H9 (cell line): ENCODE results near the gene ZSCAN22. TPM values are rescaled to one million over a fixed set of nuclear protein-coding genes. Genes with fewer than 3 reads are reported as not detected.

ENCODE experiments used
- DNase-seq: peaks from one replicate; pipeline ENCODE4 v3.0.0-alpha.2; 2017
- H2AFZ ChIP-seq: one replicate; pipeline ENCODE4 v1.6.1; 2013; ENCODE audit warnings: mild to moderate bottlenecking, low read length, control low read depth, moderate library complexity
- H2AK5ac ChIP-seq: 2 replicates; pipeline ENCODE4 v1.6.1; 2013; ENCODE audit warnings: low read length, control low read depth, mixed read lengths; ENCODE audit not compliant: insufficient read length
- H2BK120ac ChIP-seq: one replicate; pipeline ENCODE4 v1.6.1; 2013; ENCODE audit warnings: low read depth, mild to moderate bottlenecking, low read length, control low read depth, inconsistent platforms; ENCODE audit not compliant: poor library complexity, severe bottlenecking
- H2BK12ac ChIP-seq: 2 replicates; pipeline ENCODE4 v1.6.1; 2013; ENCODE audit warnings: low read length, control low read depth, mixed read lengths, low read depth; ENCODE audit not compliant: insufficient read length
- H2BK15ac ChIP-seq: 2 replicates; pipeline ENCODE4 v1.6.1; 2013; ENCODE audit warnings: low read depth, low read length, control low read depth
- H2BK20ac ChIP-seq: one replicate; pipeline ENCODE4 v1.6.1; 2013; ENCODE audit warnings: low read depth, mild to moderate bottlenecking, low read length, control low read depth, inconsistent platforms; ENCODE audit not compliant: poor library complexity, severe bottlenecking
- H2BK5ac ChIP-seq: 2 replicates; pipeline ENCODE4 v1.6.1; 2013; ENCODE audit warnings: low read length, control low read depth, mixed read lengths; ENCODE audit not compliant: insufficient read length
- H3K14ac ChIP-seq: 2 replicates; pipeline ENCODE4 v1.6.1; 2013; ENCODE audit warnings: low read length, control low read depth; ENCODE audit not compliant: insufficient read depth
- H3K18ac ChIP-seq: 2 replicates; pipeline ENCODE4 v1.6.1; 2013; ENCODE audit warnings: low read depth, mild to moderate bottlenecking, mixed read lengths, low read length, control low read depth; ENCODE audit not compliant: insufficient read length
- H3K23ac ChIP-seq: 2 replicates; pipeline ENCODE4 v1.6.1; 2013; ENCODE audit warnings: low read length, control low read depth, mixed read lengths, low read depth; ENCODE audit not compliant: insufficient read length
- H3K23me2 ChIP-seq: 2 replicates; pipeline ENCODE4 v1.6.1; 2013; ENCODE audit warnings: low read depth, mild to moderate bottlenecking, mixed read lengths, low read length, control low read depth; ENCODE audit not compliant: insufficient read length, poor library complexity, severe bottlenecking
- H3K27ac ChIP-seq: 2 replicates; pipeline ENCODE4 v1.5.1; 2013; ENCODE audit warnings: low read length, control low read depth, mixed read lengths, low read depth; ENCODE audit not compliant: insufficient read length
- H3K27me3 ChIP-seq: 2 replicates; pipeline ENCODE4 v1.6.1; 2013; ENCODE audit warnings: low read length, control low read depth, inconsistent platforms; ENCODE audit not compliant: insufficient read depth
- H3K4ac ChIP-seq: 2 replicates; pipeline ENCODE4 v1.6.1; 2013; ENCODE audit warnings: low read depth, mild to moderate bottlenecking, control low read depth, inconsistent platforms, low read length, moderate library complexity
- H3K4me1 ChIP-seq: 2 replicates; pipeline ENCODE4 v1.6.1; 2013; ENCODE audit warnings: low read length, control low read depth, inconsistent platforms; ENCODE audit not compliant: insufficient read depth
- H3K4me2 ChIP-seq: 2 replicates; pipeline ENCODE4 v1.6.1; 2013; ENCODE audit warnings: low read length, control low read depth, mixed read lengths; ENCODE audit not compliant: insufficient read length, insufficient read depth
- H3K56ac ChIP-seq: 2 replicates; pipeline ENCODE4 v1.6.1; 2013; ENCODE audit warnings: low read depth, mild to moderate bottlenecking, mixed read lengths, low read length, control low read depth; ENCODE audit not compliant: insufficient read length
- H3K79me1 ChIP-seq: 2 replicates; pipeline ENCODE4 v1.6.1; 2013; ENCODE audit warnings: low read depth, mild to moderate bottlenecking, moderate library complexity, low read length, control low read depth, inconsistent platforms; ENCODE audit not compliant: insufficient read depth, poor library complexity, severe bottlenecking
- H3K79me2 ChIP-seq: 2 replicates; pipeline ENCODE4 v1.6.1; 2013; ENCODE audit warnings: low read length, control low read depth, inconsistent platforms; ENCODE audit not compliant: insufficient read depth
- H3K9ac ChIP-seq: 2 replicates; pipeline ENCODE4 v1.6.1; 2013; ENCODE audit warnings: low read length, control low read depth, mixed read lengths; ENCODE audit not compliant: insufficient read length; ENCODE audit errors: extremely low read depth
- H3K9me3 ChIP-seq: one replicate; pipeline ENCODE4 v1.6.1; 2013; ENCODE audit warnings: low read depth, low read length, inconsistent platforms; ENCODE audit not compliant: control insufficient read depth
- H3T11ph ChIP-seq: one replicate; pipeline ENCODE4 v1.6.1; 2013; ENCODE audit warnings: mild to moderate bottlenecking, low read length, control low read depth, inconsistent platforms
- H4K20me1 ChIP-seq: one replicate; pipeline ENCODE4 v1.6.1; 2013; ENCODE audit not compliant: control insufficient read depth, insufficient read length, insufficient read depth
- H4K5ac ChIP-seq: 2 replicates; pipeline ENCODE4 v1.6.1; 2013; ENCODE audit warnings: low read depth, mild to moderate bottlenecking, mixed read lengths, low read length, control low read depth; ENCODE audit not compliant: insufficient read length
- H4K8ac ChIP-seq: replicated peaks from 2 replicates; pipeline ENCODE4 v1.6.1; 2013; ENCODE audit warnings: low read length, control low read depth, mixed read lengths, low read depth; ENCODE audit not compliant: insufficient read length
- H4K91ac ChIP-seq: 2 replicates; pipeline ENCODE4 v1.6.1; 2013; ENCODE audit warnings: low read depth, mild to moderate bottlenecking, moderate library complexity, mixed read lengths, low read length, control low read depth; ENCODE audit not compliant: insufficient read length
- H3K27ac Mint-ChIP-seq, 3 experiments: 2 replicates in 2 of 3; 3 replicates in 1 of 3; pipeline ENCODE4 v1.8.0; 2020 to 2021; ENCODE audit warnings: mixed read lengths in 3 of 3, mild to moderate bottlenecking in 1 of 3, moderate library complexity in 1 of 3
- H3K27me3 Mint-ChIP-seq: 2 replicates; pipeline ENCODE4 v1.8.0; 2021; ENCODE audit warnings: low read depth, mild to moderate bottlenecking, moderate library complexity, mixed read lengths
- H3K36me3 Mint-ChIP-seq, 3 experiments: 2 replicates in 2 of 3; 3 replicates in 1 of 3; pipeline ENCODE4 v1.8.0; 2020 to 2021; ENCODE audit warnings: low read depth in 3 of 3, mixed read lengths in 3 of 3; ENCODE audit not compliant: insufficient read depth in 1 of 3
- H3K4me1 Mint-ChIP-seq, 2 experiments: 2 replicates each; pipeline ENCODE4 v1.8.0; 2020; ENCODE audit warnings: mixed read lengths in 2 of 2
- H3K4me3 Mint-ChIP-seq, 2 experiments: 2 replicates in 1 of 2; 3 replicates in 1 of 2; pipeline ENCODE4 v1.8.0; 2020 to 2021; ENCODE audit warnings: mild to moderate bottlenecking in 2 of 2, mixed read lengths in 2 of 2, moderate library complexity in 1 of 2
- H3K9me3 Mint-ChIP-seq, 2 experiments: 2 replicates in 1 of 2; 3 replicates in 1 of 2; pipeline ENCODE4 v1.8.0; 2020; ENCODE audit warnings: mild to moderate bottlenecking in 2 of 2, mixed read lengths in 2 of 2, moderate library complexity in 1 of 2
- CTCF ChIP-seq: fragments of 200-600 bp; sonication (generic); conservative IDR thresholded peaks from 3 replicates; pipeline ENCODE4 v1.8.0; 2021; ENCODE audit warnings: antibody characterized with exemption, mild to moderate bottlenecking
- WGBS: extraction: QIAGEN DNeasy Blood & Tissue Kit; methylation state at CpG from one replicate; pipeline ENCODE4 v1.1.7; 2013; ENCODE audit warnings: missing lambda C conversion rate, low lambda C conversion rate, mixed read lengths; ENCODE audit not compliant: insufficient read length; ENCODE audit errors: extremely low coverage; 5-methylcytosine and 5-hydroxymethylcytosine counted together
- total RNA-seq: library from RNA; stranded (reverse); gene quantifications from 2 replicates; pipeline ENCODE4 v1.2.1, GENCODE V29; 2021

ZSCAN22 gene
- total RNA-seq, 1 experiment from 2014 or later, result 4.8 TPM

GRCh38 chr19:58353717-58354477 is 27.1 kb downstream of the ZSCAN22 start:
- no peak for TF ChIP-seq CTCF
- no peaks in the 10 kb centered on the region for H3K9me3 ChIP-seq
- no peak overlapping the region for H3T11ph ChIP-seq
- H3K9me3 Mint-ChIP-seq, result no peaks in the 10 kb centered on the region
- no peak overlapping the region for H3K27ac ChIP-seq
- H3K23me2 ChIP-seq, result peaks cover 2% of the 10 kb centered on the region
- H3K27me3 Mint-ChIP-seq, result no peaks in the 10 kb centered on the region
- no peak for DNase-seq
- H3K4me1 ChIP-seq, result no peaks in the 10 kb centered on the region
- H2BK15ac ChIP-seq, result no peak overlapping the region
- H3K23ac ChIP-seq, result no peak overlapping the region
- no peak overlapping the region for H4K8ac ChIP-seq
- no peak overlapping the region for H4K91ac ChIP-seq
- H2BK12ac ChIP-seq, result no peak overlapping the region
- no peak overlapping the region for H4K5ac ChIP-seq
- no peaks in the 10 kb centered on the region for H3K79me1 ChIP-seq
- H3K18ac ChIP-seq, result no peak overlapping the region
- H2AK5ac ChIP-seq, result no peak overlapping the region
- no peak overlapping the region for H2BK120ac ChIP-seq
- no peak overlapping the region for H2BK5ac ChIP-seq
- H3K36me3 Mint-ChIP-seq, result peaks cover 0 to 4% (median 2%) of the 10 kb centered on the region in 3 experiments; a peak in 3 of 7 replicates
- H3K4me2 ChIP-seq, result no peak overlapping the region
- no peak overlapping the region for H3K4ac ChIP-seq
- WGBS, result no CpG with 5 or more reads among the region's 15 CpGs
- no peak overlapping the region for H3K27ac Mint-ChIP-seq
- H2AFZ ChIP-seq, result no peak overlapping the region
- no peak overlapping the region for H2BK20ac ChIP-seq
- peaks cover 0 to 2% of the 10 kb centered on the region in 2 experiments; a peak in 2 of 4 replicates for H3K4me1 Mint-ChIP-seq
- no peak overlapping the region for H3K56ac ChIP-seq
- H3K14ac ChIP-seq, result no peak overlapping the region
- no peaks in the 10 kb centered on the region for H3K27me3 ChIP-seq
- H3K4me3 Mint-ChIP-seq, result no peak overlapping the region
- H3K79me2 ChIP-seq, result no peaks in the 10 kb centered on the region
- no peak overlapping the region for H3K9ac ChIP-seq
- no peaks in the 10 kb centered on the region for H4K20me1 ChIP-seq
